Gastrocnemius medialis (tissue), 4 donors: Measurements from ENCODE around the gene LRRC4. TPM values are rescaled to one million over a fixed set of nuclear protein-coding genes. Genes with fewer than 3 reads are reported as not detected.

Source experiments
- ATAC-seq, 2 donors: fragments of 150-250 bp; one replicate each; pipeline ENCODE4 v1.9.1; 2016
- DNase-seq, 2 donors: peaks; one replicate each; pipeline ENCODE4 v3.0.0-alpha.2; 2019
- H3K27ac ChIP-seq, 4 donors: fragments of 200-600 bp; sonication (generic); 1 replicate in 1 of 4; 2 replicates in 3 of 4; pipeline ENCODE4 v1.5.1; 2016 to 2018; ENCODE audit warnings: mild to moderate bottlenecking in 2 of 4, moderate library complexity in 1 of 4
- H3K27me3 ChIP-seq, 3 donors: fragments of 200-600 bp; sonication (generic) in 2 of 3; 1 replicate in 1 of 3; 2 replicates in 2 of 3; pipeline versions ENCODE4 v1.5.1 to v1.6.0; 2016 to 2019; ENCODE audit warnings: mild to moderate bottlenecking in 1 of 3, moderate library complexity in 1 of 3
- H3K36me3 ChIP-seq, 2 donors: fragments of 200-600 bp; sonication (generic) in 1 of 2; one replicate each; pipeline ENCODE4 v1.5.1; 2017 to 2018
- H3K4me1 ChIP-seq, 2 donors: fragments of 200-600 bp; sonication (generic) in 1 of 2; one replicate each; pipeline ENCODE4 v1.5.1; 2016 to 2017; ENCODE audit warnings: mild to moderate bottlenecking in 2 of 2
- H3K4me3 ChIP-seq, 4 donors: fragments of 200-600 bp; sonication (generic) in 3 of 4; 1 replicate in 1 of 4; 2 replicates in 3 of 4; pipeline ENCODE4 v1.5.1; 2016 to 2019; ENCODE audit warnings: mild to moderate bottlenecking in 2 of 4
- H3K9me3 ChIP-seq, 3 donors: fragments of 200-600 bp; sonication (generic) in 2 of 3; 1 replicate in 1 of 3; 2 replicates in 2 of 3; pipeline ENCODE4 v1.5.1; 2016 to 2019
- CTCF ChIP-seq, 5 experiments: fragments of 450-650 bp in 3 of 5; fragments of 200-600 bp in 2 of 5; sonication (generic) in 2 of 5; IDR thresholded peaks in 4 of 5; conservative IDR thresholded peaks in 1 of 5; 1 replicate in 4 of 5; 2 replicates in 1 of 5; pipeline ENCODE4 v1.5.1; 2016 to 2019; ENCODE audit warnings: antibody characterized with exemption in 5 of 5, mild to moderate bottlenecking in 3 of 5, moderate library complexity in 3 of 5
- POLR2A ChIP-seq, 2 donors: fragments of 450-650 bp; IDR thresholded peaks; one replicate each; pipeline ENCODE4 v1.6.1; 2017; ENCODE audit warnings: antibody characterized with exemption in 2 of 2, mild to moderate bottlenecking in 2 of 2, moderate library complexity in 2 of 2
- in situ Hi-C, 4 donors: fragments of 200-750 bp; cut with MboI; loops; one replicate each; pipeline versions ENCODE4 v1.15.0 to v1.8.0; 2017; ENCODE audit warnings: low sequenced_read_pairs in 4 of 4
- intact Hi-C: fragments of 100-400 bp; cut with DNase I; formaldehyde crosslinking; loops from one replicate; pipeline ENCODE4 v1.15.1; 2023; ENCODE audit warnings: low total_unique reads
- total RNA-seq, 4 donors: library from RNA; depleted of rRNA; stranded (reverse); fragments of >200 nt; gene quantifications; one replicate each; pipeline versions ENCODE4 v1.1.0 to v1.2.3, GENCODE V29; 2016

The LRRC4 gene
- total RNA-seq, 4 donors from 2014 or later: 0.29 to 4.3 (median 0.96) TPM

GRCh38 chr7:127993987-127994386 is 37.2 kb downstream of the LRRC4 start:
- no peaks in the 10 kb centered on the region for H3K9me3 ChIP-seq
- H3K4me3 ChIP-seq: no peak overlapping the region
- intact Hi-C loops (no loop called here), in situ Hi-C loops (no loop called here)
- peaks cover 0 to 7% of the 10 kb centered on the region in 2 donors for H3K36me3 ChIP-seq
- no peak overlapping the region for H3K27ac ChIP-seq
- DNase-seq (no peak), ATAC-seq (no peak)
- no peaks in the 10 kb centered on the region for H3K27me3 ChIP-seq
- peaks cover 12 to 18% of the 10 kb centered on the region in 2 donors for H3K4me1 ChIP-seq
- TF ChIP-seq POLR2A (IDR thresholded peaks at IDR 0.05): no peak
- TF ChIP-seq CTCF (IDR thresholded peaks at IDR 0.05 in 4 of 5, conservative IDR thresholded peaks at IDR 0.05 in 1 of 5): no peak

GRCh38 chr7:127993317-127993716 is 37.9 kb downstream of the LRRC4 start:
- intact Hi-C loops (no loop called here), in situ Hi-C loops (no loop called here)
- H3K27ac ChIP-seq: no peak overlapping the region
- H3K9me3 ChIP-seq: no peaks in the 10 kb centered on the region
- ATAC-seq (no peak), DNase-seq (no peak)
- H3K4me1 ChIP-seq: peaks cover 12 to 18% of the 10 kb centered on the region in 2 donors
- no peak overlapping the region for H3K4me3 ChIP-seq
- no peaks in the 10 kb centered on the region for H3K27me3 ChIP-seq
- TF ChIP-seq POLR2A (IDR thresholded peaks at IDR 0.05): no peak
- TF ChIP-seq CTCF (IDR thresholded peaks at IDR 0.05 in 4 of 5, conservative IDR thresholded peaks at IDR 0.05 in 1 of 5): no peak
- H3K36me3 ChIP-seq: peaks cover 0 to 7% of the 10 kb centered on the region in 2 donors

GRCh38 chr7:127988751-127989150 is 42.5 kb downstream of the LRRC4 start:
- in situ Hi-C loops (no loop called here), intact Hi-C loops (no loop called here)
- Histone ChIP-seq H3K27ac (no peak overlapping the region), H3K36me3 (peaks cover 0 to 7% of the 10 kb centered on the region in 2 donors), H3K4me1 (no peaks in the 10 kb centered on the region), H3K4me3 (no peak overlapping the region), H3K27me3 (no peaks in the 10 kb centered on the region), H3K9me3 (no peaks in the 10 kb centered on the region)
- TF ChIP-seq CTCF (IDR thresholded peaks at IDR 0.05 in 4 of 5, conservative IDR thresholded peaks at IDR 0.05 in 1 of 5) (no peak), POLR2A (IDR thresholded peaks at IDR 0.05) (no peak)
- ATAC-seq (no peak), DNase-seq (no peak)

GRCh38 chr7:127986581-127987521 is 44.4 kb downstream of the LRRC4 start:
- Histone ChIP-seq H3K4me1 (no peaks in the 10 kb centered on the region), H3K9me3 (no peaks in the 10 kb centered on the region), H3K36me3 (peaks cover 0 to 7% of the 10 kb centered on the region in 2 donors), H3K4me3 (no peak overlapping the region), H3K27ac (no peak overlapping the region), H3K27me3 (no peaks in the 10 kb centered on the region)
- no peak for DNase-seq
- ATAC-seq: peak; percentile 46 to 52
- intact Hi-C loops (no loop called here), in situ Hi-C loops (no loop called here)
- TF ChIP-seq POLR2A (IDR thresholded peaks at IDR 0.05) (no peak), CTCF (IDR thresholded peaks at IDR 0.05 in 4 of 5, conservative IDR thresholded peaks at IDR 0.05 in 1 of 5) (no peak)
